LNCAP (cell line): ENCODE results near the gene HEG1.

Source experiments
- TF ChIP-seq, protein P1 (sequence below): fragments of 450-650 bp; IDR thresholded peaks from 2 replicates; pipeline ENCODE4 v1.5.1; 2017; ENCODE audit warnings: mild to moderate bottlenecking

The HEG1 gene

DNA sequence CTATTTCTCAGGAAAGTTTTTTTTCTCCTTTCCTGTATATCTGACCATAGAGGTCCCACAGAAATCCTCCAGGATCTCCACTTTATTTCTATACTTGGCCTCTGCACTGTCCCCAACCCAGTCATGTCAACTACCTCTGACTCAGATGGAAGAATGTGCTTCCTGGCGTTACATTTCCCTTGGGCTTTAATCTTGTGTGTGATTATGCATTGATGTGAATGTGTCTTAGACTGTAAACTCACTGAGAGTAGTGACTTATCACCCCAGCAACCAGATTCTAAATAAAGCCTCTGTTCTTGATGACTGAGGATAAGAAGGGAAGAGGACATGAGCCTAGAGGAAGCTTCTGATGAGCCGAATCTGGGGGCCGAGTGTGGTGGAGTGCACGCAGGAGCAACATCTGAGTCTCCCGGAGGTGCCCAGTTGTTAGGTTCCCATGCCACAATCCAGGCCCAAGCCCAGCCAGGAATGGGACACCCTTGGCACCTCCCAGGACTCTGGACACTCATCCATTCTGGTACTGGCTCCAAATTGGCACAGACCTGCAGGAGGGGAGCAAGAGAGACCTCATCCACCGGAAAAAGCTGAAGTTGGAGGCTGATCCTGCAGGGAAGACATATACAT lies 32.1 kb upstream of the HEG1 start:
- TF ChIP-seq, protein P1, sequence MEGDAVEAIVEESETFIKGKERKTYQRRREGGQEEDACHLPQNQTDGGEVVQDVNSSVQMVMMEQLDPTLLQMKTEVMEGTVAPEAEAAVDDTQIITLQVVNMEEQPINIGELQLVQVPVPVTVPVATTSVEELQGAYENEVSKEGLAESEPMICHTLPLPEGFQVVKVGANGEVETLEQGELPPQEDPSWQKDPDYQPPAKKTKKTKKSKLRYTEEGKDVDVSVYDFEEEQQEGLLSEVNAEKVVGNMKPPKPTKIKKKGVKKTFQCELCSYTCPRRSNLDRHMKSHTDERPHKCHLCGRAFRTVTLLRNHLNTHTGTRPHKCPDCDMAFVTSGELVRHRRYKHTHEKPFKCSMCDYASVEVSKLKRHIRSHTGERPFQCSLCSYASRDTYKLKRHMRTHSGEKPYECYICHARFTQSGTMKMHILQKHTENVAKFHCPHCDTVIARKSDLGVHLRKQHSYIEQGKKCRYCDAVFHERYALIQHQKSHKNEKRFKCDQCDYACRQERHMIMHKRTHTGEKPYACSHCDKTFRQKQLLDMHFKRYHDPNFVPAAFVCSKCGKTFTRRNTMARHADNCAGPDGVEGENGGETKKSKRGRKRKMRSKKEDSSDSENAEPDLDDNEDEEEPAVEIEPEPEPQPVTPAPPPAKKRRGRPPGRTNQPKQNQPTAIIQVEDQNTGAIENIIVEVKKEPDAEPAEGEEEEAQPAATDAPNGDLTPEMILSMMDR = no peak

DNA sequence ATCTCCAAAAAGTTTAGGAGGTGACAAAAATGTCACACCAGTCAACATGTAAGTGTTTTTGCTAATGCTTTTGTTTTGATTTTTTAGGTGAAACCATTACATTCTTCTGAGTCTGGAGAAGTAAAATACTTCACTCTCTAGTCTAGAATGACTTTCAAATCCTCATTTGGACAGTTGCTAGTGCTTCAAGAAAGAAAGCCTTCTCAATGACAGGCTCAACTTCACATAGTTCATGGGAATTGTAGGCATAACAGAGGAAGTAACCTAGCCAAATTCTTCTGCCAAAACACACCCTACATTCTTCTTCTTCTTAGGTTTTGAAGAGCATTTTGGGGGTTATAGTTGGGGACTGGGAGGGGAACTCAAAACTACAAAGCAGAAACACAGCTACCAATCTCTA lies 29.4 kb upstream of the HEG1 start:
- TF ChIP-seq, protein P1 = no peak

DNA sequence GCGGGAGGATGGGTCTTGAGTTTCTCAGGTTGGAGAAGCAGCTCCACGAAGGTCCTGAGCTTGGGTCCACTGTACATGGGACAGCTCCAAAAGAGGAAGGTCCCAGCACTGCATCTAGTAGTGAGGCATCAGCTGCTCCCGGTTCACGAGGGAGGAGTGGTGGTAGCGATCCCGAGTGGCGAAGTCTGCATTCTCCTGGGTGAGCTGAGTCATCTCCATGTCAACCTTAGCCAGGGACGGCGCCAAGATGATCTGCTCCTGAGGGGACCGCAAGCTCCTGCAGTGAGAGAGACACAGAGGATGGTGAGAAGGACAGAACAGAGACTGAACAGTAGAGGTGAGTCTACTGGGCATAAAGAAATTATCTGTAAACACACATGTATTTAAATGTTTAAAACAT lies 28.0 kb upstream of the HEG1 start:
- TF ChIP-seq, protein P1 = no peak

DNA sequence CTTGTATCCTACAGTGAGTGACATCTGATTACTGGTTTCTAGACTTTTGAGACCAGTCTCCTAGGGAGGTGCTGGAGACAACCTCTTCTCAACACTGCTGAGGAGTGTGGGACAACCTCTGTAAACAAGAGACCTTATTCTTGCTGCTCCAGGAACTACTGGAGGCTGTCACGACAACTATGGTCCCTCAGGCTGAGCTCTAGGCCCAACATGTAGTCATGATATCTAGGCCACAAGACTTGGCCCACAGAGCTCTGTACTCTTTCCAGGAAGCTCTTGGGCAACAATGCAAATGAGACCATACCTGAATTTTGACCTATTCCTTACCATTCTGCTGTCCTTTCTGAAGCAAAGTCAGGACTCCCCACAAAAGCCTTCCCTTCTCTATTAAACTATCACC lies 24.3 kb upstream of the HEG1 start:
- TF ChIP-seq, protein P1 = no peak

DNA sequence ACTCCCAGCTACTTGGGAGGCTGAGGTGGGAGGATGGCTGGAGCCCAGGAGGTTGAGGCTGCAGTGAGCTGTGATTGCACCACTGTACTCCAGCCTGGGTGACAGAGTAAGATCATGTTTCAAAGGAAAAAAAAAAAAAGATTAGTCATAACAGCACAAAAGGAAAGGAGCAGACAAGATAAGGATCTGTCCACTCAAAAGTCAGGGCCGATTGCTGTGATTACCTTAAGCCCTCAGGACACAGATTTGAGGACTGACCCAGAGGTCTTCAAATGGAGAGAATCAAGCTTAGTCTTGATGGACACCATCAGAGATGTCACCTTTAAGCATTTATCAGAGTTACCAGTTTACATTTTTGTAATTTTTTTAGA lies 23.9 kb upstream of the HEG1 start:
- TF ChIP-seq, protein P1 = no peak

DNA sequence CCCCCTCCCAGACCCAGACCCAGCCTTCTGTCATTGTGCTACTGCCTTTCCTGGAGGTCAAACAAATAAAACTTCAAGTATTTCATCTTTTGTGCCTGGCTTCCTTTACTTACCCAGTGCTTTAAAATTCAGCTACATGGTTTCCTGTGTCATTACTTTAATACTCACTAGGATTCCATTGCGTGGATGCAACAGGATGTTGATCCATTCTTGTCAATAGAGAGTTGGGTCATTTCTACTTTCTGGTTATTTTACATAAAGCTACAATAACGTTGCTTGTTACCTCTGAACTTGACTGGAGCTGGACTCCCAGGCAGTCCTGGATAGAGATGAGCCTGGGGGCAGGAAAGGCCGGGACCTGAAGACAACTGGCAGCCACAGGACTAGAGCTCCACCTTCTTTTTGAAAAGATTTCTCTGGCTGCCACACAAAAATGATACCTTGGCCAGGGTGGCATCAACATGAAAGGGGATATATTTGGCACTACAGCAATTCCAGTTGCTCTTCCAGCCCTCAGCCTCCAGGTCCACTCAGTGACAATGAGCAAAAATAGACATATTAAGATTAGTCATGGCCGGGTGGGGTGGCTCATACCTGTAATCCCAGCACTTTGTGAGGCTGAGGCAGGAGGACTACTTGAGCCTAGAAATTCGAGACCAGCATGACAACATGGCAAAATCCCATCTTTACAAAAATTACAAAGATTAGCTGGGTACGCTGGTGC lies 23.3 kb upstream of the HEG1 start:
- TF ChIP-seq, protein P1 = no peak

DNA sequence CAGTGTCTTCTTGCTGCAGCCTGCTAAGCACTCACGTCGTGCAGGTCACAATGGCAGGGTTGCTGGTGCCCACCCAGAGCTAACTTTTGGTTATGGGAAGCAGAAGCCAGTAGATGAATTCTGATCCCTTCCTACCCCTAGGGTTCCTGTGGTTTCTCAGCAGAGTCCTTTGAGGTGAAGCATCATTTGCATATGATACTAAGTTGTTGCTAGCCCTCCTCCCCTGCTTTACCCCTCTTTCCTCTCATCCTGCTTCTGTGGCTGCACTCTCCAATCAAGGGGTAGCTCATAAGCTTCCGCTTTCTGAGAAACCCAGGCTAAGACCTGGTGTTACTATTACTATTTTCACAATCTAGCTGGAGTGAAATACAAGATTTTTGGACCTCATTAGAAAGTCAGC lies 22.1 kb upstream of the HEG1 start:
- TF ChIP-seq, protein P1 = no peak

DNA sequence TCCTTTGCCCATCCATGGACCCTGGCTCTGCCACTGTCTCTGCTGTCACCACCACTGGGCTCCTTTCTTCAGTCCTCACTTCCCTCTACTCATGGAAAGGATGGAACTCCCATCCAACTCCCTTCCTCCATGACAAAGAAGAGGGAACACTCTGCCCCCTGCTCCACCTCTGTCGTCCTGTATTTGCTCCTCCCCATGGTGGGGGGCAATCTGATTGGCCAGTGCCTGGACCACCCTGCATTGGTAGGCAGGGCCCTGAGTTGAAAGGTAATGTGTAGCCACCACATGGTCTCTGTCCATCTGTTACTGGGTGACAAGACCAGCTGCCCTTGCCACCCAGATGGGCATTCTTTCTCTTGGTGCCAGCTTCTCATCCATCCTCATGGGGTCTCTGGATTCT lies 20.7 kb upstream of the HEG1 start:
- TF ChIP-seq, protein P1 = no peak
